ENCODE data around the gene FLT1. TPM values are rescaled to one million over a fixed set of nuclear protein-coding genes. Genes with fewer than 3 reads are reported as not detected.

FLT1 gene
- total RNA-seq, 2 experiments from 2014 or later, result 1.6 to 2.5 TPM

DNA sequence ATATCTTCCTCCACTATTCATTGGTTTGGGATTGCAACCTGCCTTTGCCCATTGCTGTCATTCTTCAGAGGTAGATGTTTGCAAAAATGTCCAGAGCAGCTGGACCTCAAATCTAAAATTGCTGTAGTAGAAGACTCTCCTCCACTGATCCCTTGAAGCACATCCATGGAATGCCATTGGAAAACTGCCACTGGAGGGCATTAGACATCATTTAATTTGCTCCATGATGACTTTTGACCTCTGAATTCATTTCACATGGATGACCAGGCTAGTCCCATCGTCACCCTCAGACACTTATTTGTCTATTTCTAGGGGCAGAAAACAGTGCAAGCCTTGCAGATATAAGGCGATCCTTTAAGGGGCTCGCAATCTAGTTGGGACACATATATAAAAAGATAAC is 33.9 kb upstream of the FLT1 start:
- no peak overlapping the region for H3K4me2 ChIP-seq (ENCODE audit: low read length)

DNA sequence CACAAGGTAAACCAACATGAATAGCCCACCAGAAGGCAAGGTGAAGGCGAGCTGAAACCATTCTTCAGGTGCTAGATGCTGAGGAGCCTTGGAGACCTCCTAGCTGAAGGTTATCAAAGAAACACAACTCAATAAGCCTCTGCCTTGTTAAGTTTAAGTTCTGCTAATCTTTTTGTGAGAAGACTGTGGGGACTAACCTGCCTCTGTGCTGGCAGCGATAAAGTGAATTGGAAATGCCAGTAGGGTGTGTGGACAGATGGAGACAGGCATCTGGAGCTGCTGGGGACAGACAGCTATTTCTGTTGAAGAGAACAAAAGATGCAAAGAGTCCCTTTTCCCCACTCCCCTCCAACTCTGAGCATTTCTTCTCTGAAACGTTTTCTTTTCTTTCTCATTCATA is 33.5 kb upstream of the FLT1 start:
- H3K4me2 ChIP-seq (ENCODE audit: low read length), result no peak overlapping the region
- intact Hi-C loops (cut with micrococcal nuclease; ENCODE audit: unreplicated experiment), result loop anchor here (10.0 kb wide), 1 partner anchor 204 kb away; no protein-coding TSS in a partner anchor
- no peak overlapping the region for H2AFZ ChIP-seq (ENCODE audit: low read length)
- H3K27ac ChIP-seq (ENCODE audit: low read depth, low read length, poor library complexity, severe bottlenecking), result no peak overlapping the region
- H3K79me2 ChIP-seq (ENCODE audit: insufficient read depth, low read depth, low read length), result no peaks in the 10 kb centered on the region
- CTCF ChIA-PET (ENCODE audit: unreplicated experiment), result interaction anchor here (0.6 kb wide), 1 partner anchor 686 kb away, joined by 3 read pairs; no protein-coding TSS in a partner anchor
- H3K9me2 ChIP-seq (ENCODE audit: insufficient read depth, low read length), result no peaks in the 10 kb centered on the region
- H3K9me3 ChIP-seq (ENCODE audit: low read length), result no peaks in the 10 kb centered on the region
- peaks cover 23% of the 10 kb centered on the region for H3K4me1 ChIP-seq (ENCODE audit: insufficient read depth, low read length, poor library complexity, severe bottlenecking)
- no peaks in the 10 kb centered on the region for H4K20me1 ChIP-seq (ENCODE audit: insufficient read depth, low read length)
- POLR2A ChIA-PET, result no interaction called here
- H3K4me3 ChIP-seq (ENCODE audit: low read depth, low read length, poor library complexity, severe bottlenecking), result no peak overlapping the region
- no peak for DNase-seq (ENCODE audit: low spot score)
- H3K36me3 ChIP-seq (ENCODE audit: insufficient read depth, low read length), result no peaks in the 10 kb centered on the region
- TF ChIP-seq EZH2phosphoT487 (IDR thresholded peaks at IDR 0.05; ENCODE audit: borderline replicate concordance, low read depth, low read length) (no peak), CTCF (conservative IDR thresholded peaks at IDR 0.05; ENCODE audit: low read length) (no peak)
- BruUV-seq (replicated peaks), result no TSS peak

More for the DNA sequence above, 33.9 kb upstream of the FLT1 start:
- BruUV-seq (replicated peaks), result no TSS peak
- CTCF ChIA-PET (ENCODE audit: unreplicated experiment), result interaction anchor here (0.5 to 0.6 kb wide), 2 partner anchors 686 to 1018 kb away, joined by 3 read pairs; no protein-coding TSS in a partner anchor
- Histone ChIP-seq H3K9me2 (ENCODE audit: insufficient read depth, low read length) (no peaks in the 10 kb centered on the region), H2AFZ (ENCODE audit: low read length) (no peak overlapping the region), H3K4me3 (ENCODE audit: low read depth, low read length, poor library complexity, severe bottlenecking) (no peak overlapping the region), H3K4me1 (ENCODE audit: insufficient read depth, low read length, poor library complexity, severe bottlenecking) (peaks cover 23% of the 10 kb centered on the region), H3K27ac (ENCODE audit: low read depth, low read length, poor library complexity, severe bottlenecking) (no peak overlapping the region), H3K36me3 (ENCODE audit: insufficient read depth, low read length) (no peaks in the 10 kb centered on the region), H4K20me1 (ENCODE audit: insufficient read depth, low read length) (no peaks in the 10 kb centered on the region), H3K9me3 (ENCODE audit: low read length) (no peaks in the 10 kb centered on the region), H3K79me2 (ENCODE audit: insufficient read depth, low read depth, low read length) (no peaks in the 10 kb centered on the region)
- TF ChIP-seq EZH2phosphoT487 (IDR thresholded peaks at IDR 0.05; ENCODE audit: borderline replicate concordance, low read depth, low read length) (no peak), CTCF (conservative IDR thresholded peaks at IDR 0.05; ENCODE audit: low read length) (no peak)
- no peak for DNase-seq (ENCODE audit: low spot score)
- POLR2A ChIA-PET, result no interaction called here
- intact Hi-C loops (cut with micrococcal nuclease; ENCODE audit: unreplicated experiment), result loop anchor here (10.0 kb wide), 1 partner anchor 204 kb away; no protein-coding TSS in a partner anchor

GRCh38 chr13:28527629-28528028 is 32.7 kb upstream of the FLT1 start:
- no peak overlapping the region for H3K4me2 ChIP-seq (ENCODE audit: low read length)
- no peak for TF ChIP-seq CTCF (conservative IDR thresholded peaks at IDR 0.05; ENCODE audit: low read length)
- TF ChIP-seq EZH2phosphoT487 (IDR thresholded peaks at IDR 0.05; ENCODE audit: borderline replicate concordance, low read depth, low read length), result no peak
- H3K27ac ChIP-seq (ENCODE audit: low read depth, low read length, poor library complexity, severe bottlenecking), result no peak overlapping the region
- no peaks in the 10 kb centered on the region for H3K79me2 ChIP-seq (ENCODE audit: insufficient read depth, low read depth, low read length)
- ChIA-PET POLR2A (interaction anchor here (0.6 kb wide), 1 partner anchor 693 kb away, joined by 3 read pairs; no protein-coding TSS in a partner anchor), CTCF (ENCODE audit: unreplicated experiment) (interaction anchor here (0.6 kb wide), 1 partner anchor 8 kb away, joined by 3 read pairs; no protein-coding TSS in a partner anchor)
- no peaks in the 10 kb centered on the region for H3K9me2 ChIP-seq (ENCODE audit: insufficient read depth, low read length)
- no peak overlapping the region; the same call in 1 of the 2 replicates for H2AFZ ChIP-seq (ENCODE audit: low read length)
- H3K4me1 ChIP-seq (ENCODE audit: insufficient read depth, low read length, poor library complexity, severe bottlenecking), result peaks cover 23% of the 10 kb centered on the region
- DNase-seq (ENCODE audit: low spot score), result peak; percentile 55
- no peak overlapping the region for H3K4me3 ChIP-seq (ENCODE audit: low read depth, low read length, poor library complexity, severe bottlenecking)
- no peaks in the 10 kb centered on the region for H3K36me3 ChIP-seq (ENCODE audit: insufficient read depth, low read length)
- H3K9me3 ChIP-seq (ENCODE audit: low read length), result no peaks in the 10 kb centered on the region
- intact Hi-C loops (cut with micrococcal nuclease; ENCODE audit: unreplicated experiment), result loop anchor here (10.0 kb wide), 1 partner anchor 203 kb away; no protein-coding TSS in a partner anchor
- no peaks in the 10 kb centered on the region for H4K20me1 ChIP-seq (ENCODE audit: insufficient read depth, low read length)
- no TSS peak for BruUV-seq (replicated peaks)

All from OCI-LY7 (cell line).